B cell (primary cell): ENCODE data around the gene TMEM234. TPM values are rescaled to one million over a fixed set of nuclear protein-coding genes. Genes with fewer than 3 reads are reported as not detected.

Source experiments
- ATAC-seq: fragments of 200-7000 bp; cut with Tn5 transposase; one replicate; pipeline ENCODE4 v1.10.0; 2021; ENCODE audit warnings: low read depth, mild to moderate bottlenecking, moderate number of reproducible peaks, moderate library complexity
- CTCF ChIA-PET: fragments of 350-600 bp; sonication (Branson Sonifier 250); formaldehyde crosslinking; loops from one replicate; lab custom pipeline; 2021; ENCODE audit warnings: antibody characterized with exemption, inconsistent platforms; lab: Charles Lee
- POLR2A ChIA-PET: fragments of 350-600 bp; sonication (Branson Sonifier 250); formaldehyde crosslinking; loops from one replicate; lab custom pipeline; 2021; ENCODE audit warnings: antibody characterized with exemption; lab: Charles Lee
- DNase-seq: peaks from one replicate; pipeline ENCODE4 v3.0.0; 2013
- H2AFZ ChIP-seq: 2 replicates; pipeline ENCODE4 v1.6.1; 2012; ENCODE audit warnings: mild to moderate bottlenecking, low read depth, low read length; ENCODE audit not compliant: insufficient read depth, poor library complexity, severe bottlenecking
- H3K27ac ChIP-seq, 2 donors: 1 replicate in 1 of 2; 2 replicates in 1 of 2; pipeline ENCODE4 v1.5.1; 2012 to 2013; ENCODE audit warnings: low read length in 2 of 2, mild to moderate bottlenecking in 2 of 2, moderate library complexity in 1 of 2
- H3K27me3 ChIP-seq, 4 experiments: fragments of 200-600 bp in 1 of 4; sonication (generic) in 1 of 4; replicated peaks in 1 of 4; 1 replicate in 2 of 4; 2 replicates in 2 of 4; pipeline versions ENCODE4 v1.6.1 to v1.7.0; 2013 to 2016; ENCODE audit warnings: low read length in 3 of 4, mild to moderate bottlenecking in 2 of 4, mixed read lengths in 1 of 4, moderate library complexity in 1 of 4; ENCODE audit not compliant: insufficient read depth in 4 of 4, control insufficient read depth in 3 of 4; ENCODE audit errors: control extremely low read depth in 1 of 4
- H3K36me3 ChIP-seq, 2 experiments: replicated peaks in 1 of 2; 1 replicate in 1 of 2; 2 replicates in 1 of 2; pipeline versions ENCODE4 v1.6.1 to v1.7.1; 2013; ENCODE audit warnings: low read length in 1 of 2; ENCODE audit not compliant: insufficient read depth in 2 of 2, control insufficient read depth in 1 of 2; ENCODE audit errors: control extremely low read depth in 1 of 2, extremely low read depth in 1 of 2
- H3K4me1 ChIP-seq, 2 donors: fragments of 200-600 bp in 1 of 2; sonication (generic) in 1 of 2; 1 replicate in 1 of 2; 2 replicates in 1 of 2; pipeline versions ENCODE4 v1.5.1 to v1.6.1; 2013 to 2017; ENCODE audit warnings: low read length in 2 of 2; ENCODE audit not compliant: control insufficient read depth in 2 of 2, insufficient read depth in 2 of 2
- H3K4me2 ChIP-seq: replicated peaks from 2 replicates; pipeline ENCODE3; 2012; ENCODE audit warnings: mild to moderate bottlenecking, low read depth, low read length; ENCODE audit not compliant: poor library complexity, severe bottlenecking
- H3K4me3 ChIP-seq, 5 experiments: fragments of 200-600 bp in 1 of 5; sonication (generic) in 1 of 5; 1 replicate in 3 of 5; 2 replicates in 2 of 5; pipeline versions ENCODE4 v1.5.1 to v1.7.0; 2011 to 2016; ENCODE audit warnings: low read length in 4 of 5, mild to moderate bottlenecking in 4 of 5, low read depth in 2 of 5, control low read depth in 1 of 5, moderate library complexity in 1 of 5; ENCODE audit not compliant: insufficient read depth in 1 of 5; ENCODE audit errors: control extremely low read depth in 1 of 5, extremely low read depth in 1 of 5
- H3K79me2 ChIP-seq: fragments of 200-600 bp; sonication (generic); one replicate; pipeline ENCODE4 v1.6.0; 2016; ENCODE audit warnings: low read length; ENCODE audit not compliant: control insufficient read depth, insufficient read depth
- H3K9ac ChIP-seq: fragments of 200-600 bp; sonication (generic); 2 replicates; pipeline ENCODE4 v1.6.1; 2017; ENCODE audit warnings: mild to moderate bottlenecking, low read length, moderate library complexity
- H3K9me3 ChIP-seq, 3 donors: one replicate each; pipeline versions ENCODE4 v1.6.1 to v1.7.1; 2013; ENCODE audit warnings: low read length in 2 of 3; ENCODE audit not compliant: control insufficient read depth in 2 of 3, insufficient read depth in 1 of 3; ENCODE audit errors: control extremely low read depth in 1 of 3
- H4K20me1 ChIP-seq: 2 replicates; pipeline ENCODE4 v1.6.0; 2012; ENCODE audit warnings: mild to moderate bottlenecking, low read length; ENCODE audit not compliant: insufficient read depth, control insufficient read depth, poor library complexity, severe bottlenecking
- H3K27ac Mint-ChIP-seq: one replicate; pipeline ENCODE4 v1.8.0; 2021; ENCODE audit warnings: mixed read lengths
- H3K27me3 Mint-ChIP-seq: one replicate; pipeline ENCODE4 v1.8.0; 2021; ENCODE audit warnings: mixed read lengths
- H3K4me1 Mint-ChIP-seq: one replicate; pipeline ENCODE4 v1.8.0; 2021; ENCODE audit warnings: mixed read lengths
- H3K4me3 Mint-ChIP-seq: one replicate; pipeline ENCODE4 v1.8.0; 2021; ENCODE audit warnings: mixed read lengths
- H3K9me3 Mint-ChIP-seq: one replicate; pipeline ENCODE4 v1.8.0; 2022; ENCODE audit warnings: mixed read lengths; ENCODE audit not compliant: insufficient read depth
- EZH2 ChIP-seq: IDR thresholded peaks from 2 replicates; pipeline ENCODE4 v1.6.1; 2012; ENCODE audit warnings: borderline replicate concordance, low read depth, mild to moderate bottlenecking, moderate library complexity, low read length; ENCODE audit not compliant: insufficient read depth, poor library complexity, severe bottlenecking
- WGBS: methylation state at CpG from one replicate; pipeline ENCODE4 v1.1.5; 2013; ENCODE audit warnings: missing lambda C conversion rate; ENCODE audit not compliant: insufficient coverage; 5-methylcytosine and 5-hydroxymethylcytosine counted together
- intact Hi-C: fragments of 100-400 bp; cut with micrococcal nuclease; formaldehyde crosslinking; loops from one replicate; pipeline ENCODE4 v1.10.0; 2022
- polyA plus RNA-seq: library from polyadenylated mRNA; depleted of rRNA; stranded (reverse); fragments of >200 nt; gene quantifications from 2 replicates; pipeline ENCODE4 v1.2.3, GENCODE V29; 2012
- total RNA-seq, 2 donors: library from RNA; stranded (reverse); fragments of 120-200 nt in 1 of 2; gene quantifications; 1 replicate in 1 of 2; 2 replicates in 1 of 2; pipeline versions ENCODE4 v1.2.3 to v1.2.4, GENCODE V29; 2013 to 2022
- TF ChIP-seq, protein P1 (sequence below): fragments of 200-600 bp; IDR thresholded peaks from one replicate; pipeline ENCODE4 v1.8.0; 2022; ENCODE audit warnings: antibody characterized with exemption, mild to moderate bottlenecking

Gene TMEM234
- total and polyA plus RNA-seq, 2 donors (not counting 1 experiment from before 2014, with no cell fraction given), result 22.0 to 60.8 TPM

DNA sequence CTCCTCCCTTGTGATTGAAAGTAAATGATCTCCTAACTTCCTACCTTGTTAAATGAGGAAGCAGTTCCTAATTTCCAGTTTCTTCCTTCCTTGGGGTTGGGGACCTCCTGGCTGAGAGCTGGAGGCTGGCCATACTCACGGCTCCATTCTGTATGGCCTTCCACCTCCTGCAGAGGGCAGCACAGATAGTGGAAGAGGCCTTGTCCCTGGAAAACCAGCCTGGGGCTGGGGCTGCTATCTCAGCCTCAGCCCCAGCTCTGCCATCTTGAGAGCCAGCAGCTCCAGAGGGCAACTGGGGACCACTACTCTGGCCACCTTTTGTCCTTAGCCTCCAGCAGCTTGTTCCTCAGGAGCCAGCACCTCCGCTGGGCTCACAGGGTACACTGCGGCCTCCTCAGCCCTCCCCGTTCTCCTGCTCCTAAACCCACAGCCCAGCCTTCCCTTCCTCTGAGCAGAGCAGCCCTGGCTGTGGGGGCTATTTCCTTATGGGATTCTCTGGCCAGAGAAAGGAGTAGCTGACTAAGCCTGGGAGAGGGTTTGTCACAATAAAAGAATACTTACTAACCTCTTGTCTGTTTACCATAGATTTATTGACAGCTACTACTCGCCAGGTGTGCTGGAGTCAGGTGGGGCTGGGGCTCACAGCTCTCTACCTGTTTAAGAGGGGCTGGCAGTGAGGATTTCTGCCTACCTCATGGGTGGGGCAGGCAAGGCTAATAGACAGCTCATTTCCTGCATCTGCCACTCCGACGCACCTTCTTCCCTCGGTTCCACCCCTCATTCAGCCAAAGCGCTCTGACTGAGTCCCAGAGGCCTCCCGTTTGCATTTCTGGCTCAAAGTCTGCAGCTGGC is 6.3 kb downstream of the TMEM234 start:
- Mint-ChIP-seq H3K4me1 (peaks cover 13% of the 10 kb centered on the region), H3K9me3 (no peaks in the 10 kb centered on the region), H3K27ac (no peak overlapping the region), H3K27me3 (no peaks in the 10 kb centered on the region), H3K4me3 (no peak overlapping the region)
- Histone ChIP-seq H4K20me1 (no peaks in the 10 kb centered on the region), H2AFZ (no peak overlapping the region), H3K27me3 (no peaks in the 10 kb centered on the region), H3K9ac (no peak overlapping the region), H3K36me3 (peaks cover 3 to 30% of the 10 kb centered on the region in 2 experiments), H3K4me2 (no peak overlapping the region), H3K27ac (no peak overlapping the region), H3K79me2 (peaks cover 23% of the 10 kb centered on the region), H3K9me3 (no peaks in the 10 kb centered on the region), H3K4me1 (peaks cover 6 to 12% of the 10 kb centered on the region in 2 donors), H3K4me3 (no peak overlapping the region)
- intact Hi-C loops, result loop anchor here (1.0 to 2.0 kb wide), 2 partner anchors 119 to 198 kb away; no protein-coding TSS in a partner anchor
- ATAC-seq (peak; percentile 81), DNase-seq (peak; percentile 70)
- ChIA-PET POLR2A (interaction anchor here (0.6 to 1.2 kb wide), 4 partner anchors 10 to 144 kb away, joined by 3 to 6 read pairs (median 5); partner anchors contain the start of genes IQCC and LCK), CTCF (interaction anchor here (0.6 to 3.6 kb wide), 61 partner anchors 10 to 303 kb away, joined by 3 to 49 read pairs (median 5); partner anchors contain the start of genes BSDC1, CCDC28B, FAM167B and HDAC1)
- TF ChIP-seq, protein P1, sequence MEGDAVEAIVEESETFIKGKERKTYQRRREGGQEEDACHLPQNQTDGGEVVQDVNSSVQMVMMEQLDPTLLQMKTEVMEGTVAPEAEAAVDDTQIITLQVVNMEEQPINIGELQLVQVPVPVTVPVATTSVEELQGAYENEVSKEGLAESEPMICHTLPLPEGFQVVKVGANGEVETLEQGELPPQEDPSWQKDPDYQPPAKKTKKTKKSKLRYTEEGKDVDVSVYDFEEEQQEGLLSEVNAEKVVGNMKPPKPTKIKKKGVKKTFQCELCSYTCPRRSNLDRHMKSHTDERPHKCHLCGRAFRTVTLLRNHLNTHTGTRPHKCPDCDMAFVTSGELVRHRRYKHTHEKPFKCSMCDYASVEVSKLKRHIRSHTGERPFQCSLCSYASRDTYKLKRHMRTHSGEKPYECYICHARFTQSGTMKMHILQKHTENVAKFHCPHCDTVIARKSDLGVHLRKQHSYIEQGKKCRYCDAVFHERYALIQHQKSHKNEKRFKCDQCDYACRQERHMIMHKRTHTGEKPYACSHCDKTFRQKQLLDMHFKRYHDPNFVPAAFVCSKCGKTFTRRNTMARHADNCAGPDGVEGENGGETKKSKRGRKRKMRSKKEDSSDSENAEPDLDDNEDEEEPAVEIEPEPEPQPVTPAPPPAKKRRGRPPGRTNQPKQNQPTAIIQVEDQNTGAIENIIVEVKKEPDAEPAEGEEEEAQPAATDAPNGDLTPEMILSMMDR, result peak; percentile 78
- TF ChIP-seq EZH2, result no peak
- WGBS, result 88% methylated on average over 8 of the region's 10 CpGs
